ENCODE data around the gene MDN1.
"Not testable (repeated sequence)": the region's sequence is repeated elsewhere in the genome, so short reads cannot be mapped to it uniquely, and the experiment has no call there.

Gene MDN1

DNA sequence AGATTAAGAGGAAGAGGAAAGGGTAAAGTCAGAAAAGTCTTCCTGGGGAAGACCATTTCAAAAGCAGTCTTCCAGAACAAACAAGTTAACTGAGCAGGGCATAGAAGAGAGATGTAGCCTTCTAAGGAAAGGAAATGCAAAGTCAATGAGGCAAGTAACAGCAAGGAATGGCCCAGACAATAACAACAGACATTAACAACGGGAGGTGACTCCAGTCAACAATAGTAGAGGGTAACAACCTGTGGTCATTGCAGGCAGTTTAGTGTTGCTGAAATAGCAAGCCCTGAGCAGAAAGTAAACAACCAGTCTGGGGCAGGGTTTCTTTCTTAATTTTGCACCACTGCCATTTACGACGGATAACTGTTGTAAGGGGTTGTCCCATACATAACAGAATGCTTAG, 2.1 kb downstream of the MDN1 start:
- DNase-seq: no peak

DNA sequence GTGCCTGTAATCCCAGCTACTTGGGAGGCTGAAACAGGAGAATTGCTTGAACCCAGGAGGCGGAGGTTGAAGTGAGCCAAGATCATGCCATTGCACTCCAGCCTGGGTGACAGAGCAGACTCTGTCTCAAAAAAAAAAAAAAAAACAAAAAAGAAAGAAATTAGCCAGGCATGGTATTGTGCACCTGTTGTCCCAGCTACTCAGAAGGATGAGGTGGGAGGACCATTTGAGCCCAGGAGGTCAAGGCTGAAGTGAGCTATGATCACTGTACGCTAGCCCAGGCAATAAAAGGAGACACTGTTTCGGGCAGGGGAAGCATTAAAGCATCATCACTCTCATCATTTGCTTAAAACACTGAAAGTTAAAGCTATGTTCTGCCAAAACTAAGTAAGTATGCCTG, 6.2 kb downstream of the MDN1 start:
- not testable (repeated sequence) for DNase-seq

DNA sequence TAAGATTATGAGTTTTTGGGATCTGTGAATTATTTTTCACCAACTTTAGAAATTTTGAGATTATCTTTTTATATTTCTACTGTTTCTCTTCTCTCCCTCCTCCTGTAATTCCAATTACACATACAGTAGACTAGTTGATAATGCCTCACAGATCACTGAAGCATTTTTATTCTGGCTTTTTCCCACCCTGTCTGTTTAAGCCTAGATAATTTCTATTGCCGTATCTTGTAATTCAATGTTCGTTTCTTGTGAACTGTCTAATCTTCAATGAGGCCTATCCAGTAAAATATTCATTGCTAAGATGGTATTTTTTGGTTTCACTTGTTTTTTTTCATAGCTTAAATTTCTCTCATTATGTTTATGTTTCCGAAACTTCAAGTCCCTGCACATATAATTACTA, 12.0 kb downstream of the MDN1 start:
- no peak for DNase-seq

DNA sequence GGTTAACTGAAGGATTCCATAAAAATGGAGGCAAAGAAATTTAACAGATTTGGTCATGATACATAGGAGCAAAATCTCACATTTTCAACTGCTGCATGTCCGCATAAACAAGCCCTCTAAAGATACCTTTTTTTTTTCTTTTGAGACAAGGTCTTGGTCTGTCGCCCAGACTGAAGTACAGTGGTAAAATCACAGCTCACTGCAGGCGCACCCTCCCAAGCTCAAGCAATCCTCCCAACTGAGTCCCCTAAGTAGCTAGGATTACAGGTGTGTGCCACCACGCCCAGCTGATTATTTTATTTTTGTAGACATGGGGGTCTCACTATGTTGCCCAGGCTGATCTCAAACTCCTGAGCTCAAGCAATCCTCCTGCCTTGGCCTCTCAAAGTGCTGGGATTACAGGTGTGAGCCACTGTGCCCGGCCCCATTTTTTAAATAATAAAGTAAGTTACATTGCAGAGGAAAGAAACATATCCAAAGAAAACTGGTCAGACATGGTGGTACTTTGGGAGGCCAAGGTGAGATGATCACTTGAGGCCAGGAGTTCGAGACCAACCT, 13.7 kb downstream of the MDN1 start:
- DNase-seq: no peak

DNA sequence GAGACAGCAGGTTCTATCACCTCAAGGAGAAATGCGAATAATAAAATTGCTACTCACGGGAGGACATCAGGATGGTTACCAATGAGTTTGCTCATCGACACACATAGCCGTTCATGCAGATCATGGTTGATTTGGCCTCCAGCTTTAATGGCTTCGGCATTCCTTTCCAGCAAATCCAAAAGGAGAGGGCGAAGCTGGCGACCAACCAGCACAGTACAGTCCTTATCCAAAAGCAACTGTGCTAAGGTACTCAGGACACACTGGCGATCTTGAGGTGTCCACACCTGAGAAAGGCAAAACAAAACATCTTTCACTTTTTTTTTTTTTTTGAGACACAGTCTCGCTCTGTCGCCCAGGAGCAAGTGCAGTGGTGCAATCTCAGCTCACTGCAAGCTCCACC, 16.3 kb downstream of the MDN1 start:
- DNase-seq: no peak

DNA sequence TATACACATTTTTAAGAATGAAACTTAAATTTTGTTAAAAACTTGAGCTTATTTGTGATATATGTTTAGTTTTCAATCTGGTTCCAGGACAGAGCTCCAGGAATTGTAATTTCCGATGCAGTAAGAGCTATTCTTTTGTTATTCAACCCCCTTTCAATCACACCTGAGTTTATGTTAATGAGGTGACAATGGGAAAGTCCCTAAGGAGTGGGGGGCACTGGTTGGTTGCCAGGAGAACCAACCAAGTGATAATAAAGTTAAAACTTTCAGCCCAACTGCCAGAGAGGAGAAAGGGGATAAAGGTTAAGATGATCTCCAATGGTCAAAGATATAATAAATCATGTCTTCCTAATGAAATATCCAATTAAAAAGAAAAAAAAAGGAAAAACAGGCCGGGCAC, 19.8 kb downstream of the MDN1 start:
- DNase-seq: no peak

DNA sequence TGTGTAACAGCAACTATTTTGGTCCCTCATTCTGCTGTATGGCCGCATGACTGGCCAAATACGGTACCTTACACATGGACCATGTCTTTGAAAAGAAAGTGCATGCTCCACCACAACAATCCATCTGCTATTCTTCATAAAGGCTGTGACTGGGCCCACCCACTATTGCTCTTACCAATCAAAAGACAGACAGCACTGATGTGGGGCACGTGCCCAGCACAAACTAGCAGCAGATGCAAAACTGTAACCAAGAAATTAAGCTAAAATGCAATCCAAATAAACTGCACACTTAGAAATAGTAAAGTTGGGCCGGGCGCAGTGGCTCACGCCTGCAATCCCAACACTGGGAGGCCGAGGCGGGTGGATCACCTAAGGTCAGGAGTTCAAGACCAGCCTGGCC, 20.5 kb downstream of the MDN1 start:
- DNase-seq: no peak

DNA sequence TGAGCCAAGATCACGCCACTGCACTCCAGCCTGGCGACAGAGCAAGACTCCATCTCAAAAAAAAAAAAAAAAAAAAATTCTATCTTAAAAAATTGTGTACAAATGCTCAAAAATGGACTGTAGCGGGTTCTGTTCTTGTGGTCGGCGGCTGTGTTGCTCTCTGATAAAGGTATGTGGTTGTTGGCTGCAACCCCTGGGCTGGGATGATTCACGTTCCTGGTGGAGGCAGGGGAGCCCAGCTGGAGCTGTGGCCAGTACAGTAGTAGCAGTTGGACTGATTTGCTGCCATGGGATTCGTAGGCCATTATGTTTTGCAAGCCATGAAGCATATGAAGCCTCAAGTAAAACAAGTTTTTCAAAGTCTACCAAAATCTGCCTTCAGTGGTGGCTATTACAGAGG, 22.3 kb downstream of the MDN1 start:
- DNase-seq: no peak

DNA sequence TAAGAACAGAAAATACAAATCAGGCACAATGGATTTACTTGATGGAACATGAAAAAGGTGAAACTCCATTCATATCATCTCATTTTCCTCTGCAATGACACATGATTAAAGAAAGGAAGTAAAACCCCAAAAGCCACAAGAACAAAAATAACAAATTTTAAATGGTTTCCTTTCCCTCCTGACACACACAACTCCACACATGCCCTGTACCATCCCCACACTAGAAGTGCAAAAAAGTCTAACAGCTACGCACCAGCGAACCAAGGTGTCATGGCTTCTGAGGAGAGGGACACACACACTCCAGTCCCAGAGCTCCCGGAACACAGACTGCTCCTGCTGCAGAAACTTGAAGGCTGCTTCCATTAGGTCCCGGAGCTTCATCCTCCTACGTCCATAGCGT, 25.3 kb downstream of the MDN1 start:
- no peak for DNase-seq

DNA sequence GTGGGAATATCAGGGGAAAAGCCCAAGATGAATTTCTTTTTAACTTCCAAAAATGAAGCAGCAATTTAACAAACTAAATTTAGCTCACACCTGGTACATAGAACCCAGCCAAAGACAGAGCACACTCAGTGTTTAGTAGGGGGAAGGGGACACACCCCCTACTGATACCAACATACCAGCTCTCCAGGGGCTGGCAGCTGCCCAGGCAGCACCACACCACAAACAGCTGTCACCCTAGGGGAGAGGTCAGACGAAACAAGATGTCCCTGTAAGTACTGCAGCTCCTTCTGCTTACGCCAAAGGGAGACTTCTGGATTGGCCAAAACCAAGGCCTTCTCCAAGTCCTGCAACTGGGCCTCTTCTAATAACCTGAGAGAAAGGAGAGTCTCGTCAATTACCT, 26.0 kb downstream of the MDN1 start:
- DNase-seq: no peak

DNA sequence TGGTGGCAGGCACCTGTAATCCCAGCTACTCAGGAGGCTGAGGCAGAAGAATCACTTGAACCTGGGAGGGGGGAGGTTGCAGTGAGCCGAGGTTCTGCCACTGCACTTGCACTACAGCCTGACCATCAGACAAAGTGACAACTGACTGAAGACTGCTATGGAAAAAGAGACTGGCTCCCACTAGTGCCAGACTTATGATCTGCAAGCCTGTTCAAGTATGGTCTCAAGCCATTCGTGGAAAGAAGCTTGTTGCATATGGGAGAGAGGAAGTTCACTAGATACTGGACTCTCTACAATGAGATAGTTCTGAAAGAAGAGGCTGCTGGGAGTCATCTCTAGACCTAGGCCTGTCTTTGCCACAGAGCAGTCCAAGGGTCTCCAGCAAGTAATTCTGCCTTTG, 26.7 kb downstream of the MDN1 start:
- no peak for DNase-seq

DNA sequence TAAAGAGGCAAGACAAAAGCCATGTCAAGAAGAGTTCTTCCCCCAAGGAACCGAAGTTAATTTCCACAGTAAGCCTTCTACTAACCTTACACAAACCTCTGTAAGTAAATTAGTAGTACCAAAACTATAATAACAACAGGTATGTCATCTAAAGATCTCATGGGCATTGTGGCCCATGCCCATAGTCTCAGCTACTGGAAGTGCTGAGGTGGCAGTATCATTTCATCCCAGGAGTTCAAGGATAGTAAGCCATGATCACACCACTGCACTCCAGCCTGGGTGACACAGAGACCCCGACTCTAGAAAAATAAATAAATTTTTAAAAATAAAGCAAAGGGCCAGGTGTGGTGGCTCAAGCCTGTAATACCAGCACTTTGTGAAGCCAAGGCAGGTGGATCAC, 29.2 kb downstream of the MDN1 start:
- no peak for DNase-seq

DNA sequence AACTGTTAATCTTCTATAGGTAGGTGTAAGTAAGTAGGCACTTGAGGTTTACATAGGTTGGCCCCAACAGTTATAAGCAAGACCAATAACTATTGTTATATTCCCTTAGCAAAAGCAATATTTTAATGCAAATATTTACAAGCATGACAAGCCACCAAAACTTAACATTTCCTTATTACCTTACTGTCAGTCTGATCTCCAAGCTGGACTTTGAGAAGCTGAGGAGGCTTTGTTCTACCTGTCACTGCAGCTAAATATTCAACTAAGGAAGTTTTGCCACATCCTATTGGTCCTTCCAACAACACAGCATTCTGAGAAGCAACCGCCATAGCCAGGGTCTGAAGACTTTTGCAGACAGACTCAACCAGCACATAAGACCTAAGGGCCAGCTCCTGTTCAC, 29.6 kb downstream of the MDN1 start:
- DNase-seq: no peak

DNA sequence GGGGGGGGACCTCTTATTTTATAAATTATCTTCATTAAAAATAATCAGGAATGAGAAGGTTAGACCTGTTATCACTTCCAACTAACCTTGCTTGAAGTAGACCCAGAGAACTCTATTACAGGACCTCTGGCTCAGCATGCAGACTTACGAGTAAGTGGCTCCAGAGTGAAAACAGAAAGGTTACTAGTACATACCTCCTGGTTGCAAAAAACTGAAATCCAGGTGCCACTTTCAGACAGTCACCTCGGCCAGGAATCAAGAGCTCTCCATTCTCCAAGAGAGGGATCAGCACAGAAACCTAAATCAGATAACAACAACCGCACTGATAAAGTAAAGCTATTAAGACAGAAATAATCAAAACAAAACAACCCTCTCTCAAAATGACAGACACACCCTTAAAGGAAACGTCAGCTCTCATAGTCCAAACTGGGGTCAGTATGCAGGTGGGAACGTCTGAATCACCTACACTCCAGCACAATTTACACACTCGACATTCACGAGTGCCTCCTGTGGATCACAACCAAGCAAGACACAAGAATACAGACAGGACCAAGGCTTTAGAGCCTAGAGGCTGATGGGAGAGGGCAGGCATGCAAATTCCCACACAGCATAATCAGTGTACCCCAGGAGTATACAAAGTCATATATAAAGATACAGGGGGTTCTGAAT, 31.8 kb downstream of the MDN1 start:
- DNase-seq: no peak

DNA sequence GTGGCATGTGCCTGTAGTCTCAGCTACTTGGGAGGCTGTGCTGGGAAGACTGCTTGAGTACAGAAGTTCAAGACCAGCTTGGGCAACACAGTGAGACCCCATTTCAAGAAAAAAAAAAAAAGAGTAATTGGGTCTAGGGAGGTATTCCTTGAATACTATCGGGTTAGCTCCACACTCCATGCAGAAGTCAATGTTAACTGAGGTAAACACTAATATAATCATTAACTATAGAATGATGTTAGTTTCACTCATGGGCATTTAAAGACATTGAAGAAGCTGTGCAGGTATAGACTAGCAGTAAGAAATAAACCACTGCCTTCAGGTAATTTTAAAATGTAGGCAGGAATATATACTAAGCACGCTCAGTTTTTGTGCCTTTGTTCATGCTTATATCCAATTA, 32.6 kb downstream of the MDN1 start:
- DNase-seq: no peak

DNA sequence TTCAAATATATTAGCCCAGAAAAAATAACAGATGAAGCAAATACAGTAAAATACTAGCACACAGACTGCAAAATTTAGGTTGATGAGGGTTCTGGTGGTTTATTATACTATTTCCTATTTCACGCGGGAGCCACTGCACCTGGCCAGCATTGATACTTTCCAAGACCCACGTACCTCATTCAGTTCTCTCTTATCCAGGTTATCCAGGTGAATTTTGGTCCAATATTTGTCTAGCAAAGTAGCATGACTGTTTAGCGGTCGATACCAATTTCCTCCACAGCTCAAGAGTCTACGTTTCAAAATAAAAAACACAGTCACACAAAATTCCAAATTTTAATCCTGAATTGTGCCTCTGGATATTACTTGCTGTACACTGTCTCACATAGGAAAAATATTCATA, 34.8 kb downstream of the MDN1 start:
- DNase-seq: no peak

DNA sequence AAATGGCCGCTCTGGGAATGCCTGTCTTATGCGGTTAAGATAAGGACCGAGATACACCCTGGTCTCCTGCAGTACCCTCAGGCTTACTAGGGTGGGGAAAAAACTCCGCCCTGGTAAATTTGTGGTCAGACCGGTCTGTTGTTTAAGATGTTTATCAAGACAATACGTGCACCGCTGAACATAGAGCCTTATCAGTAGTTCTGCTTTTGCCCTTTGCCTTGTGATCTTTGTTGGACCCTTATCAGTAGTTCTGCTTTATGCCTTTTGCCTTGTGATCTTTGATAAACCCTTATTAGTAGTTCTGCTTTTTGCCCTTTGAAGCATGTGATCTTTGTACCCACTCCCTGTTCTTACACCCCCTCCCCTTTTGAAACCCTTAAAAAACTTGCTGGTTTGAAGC, 36.3 kb downstream of the MDN1 start:
- not testable (repeated sequence) for DNase-seq

DNA sequence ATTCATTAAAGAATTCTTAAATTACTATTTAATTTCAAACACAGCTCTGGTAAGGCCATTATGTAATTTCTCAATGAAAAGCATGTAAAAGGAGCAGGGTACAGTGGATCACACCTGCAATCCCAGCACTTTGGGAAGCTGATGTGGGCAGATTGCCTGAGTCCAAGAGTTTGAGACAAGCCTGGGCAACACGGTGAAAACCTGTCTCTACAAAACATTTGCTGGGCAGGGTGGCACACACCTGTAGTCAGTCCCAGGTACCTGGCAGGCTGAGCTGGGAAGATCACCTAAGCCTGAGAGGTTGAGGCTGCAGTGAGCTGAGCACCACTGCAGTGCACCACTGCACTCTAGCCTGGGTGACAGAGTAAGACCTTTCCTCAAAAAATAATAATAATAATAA, 37.4 kb downstream of the MDN1 start:
- no peak for DNase-seq

DNA sequence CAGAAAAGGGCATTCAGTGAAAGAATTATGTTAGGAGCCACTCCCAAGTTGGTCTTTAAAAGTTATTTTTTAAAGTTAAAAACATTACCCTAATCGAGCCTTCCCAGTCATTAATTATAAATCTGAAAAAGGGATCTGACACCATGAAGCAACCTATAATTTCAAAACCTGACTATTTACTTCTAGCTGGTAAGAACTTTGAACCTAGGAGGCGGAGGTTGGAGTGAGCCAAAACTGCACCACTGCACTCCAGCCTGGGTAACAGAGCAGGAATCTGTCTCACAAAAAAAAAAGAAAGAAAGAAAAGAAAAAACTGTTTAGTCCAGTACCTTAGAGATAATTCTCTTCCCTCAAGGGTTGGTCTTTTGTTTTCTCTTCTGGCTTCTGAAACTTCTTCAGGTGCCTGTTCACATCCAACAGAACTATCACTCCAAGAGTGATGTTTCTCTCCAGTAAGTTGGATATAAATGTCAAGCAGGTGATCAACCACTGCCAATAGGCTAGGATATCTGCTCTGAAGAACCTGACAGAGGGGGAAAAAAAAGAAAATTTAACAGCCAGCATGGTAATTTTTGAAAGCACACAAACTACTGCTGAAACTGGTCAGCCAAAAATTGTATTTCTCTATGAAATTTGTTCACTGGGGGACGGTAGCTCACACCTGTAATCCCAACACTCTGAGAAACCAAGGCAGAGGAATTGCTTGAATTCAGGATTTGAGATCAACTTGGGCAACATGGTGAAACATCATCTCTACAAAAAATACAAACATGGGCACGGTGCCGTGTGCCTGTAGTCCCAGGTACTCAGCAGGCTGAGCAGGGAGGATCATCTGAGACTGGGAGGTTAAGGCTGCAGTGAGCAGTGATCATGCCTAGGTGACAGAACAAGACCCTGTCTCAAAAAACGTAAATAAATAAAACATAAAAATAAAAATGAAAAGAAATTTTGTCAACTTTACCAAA, 38.2 kb downstream of the MDN1 start:
- no peak for DNase-seq

DNA sequence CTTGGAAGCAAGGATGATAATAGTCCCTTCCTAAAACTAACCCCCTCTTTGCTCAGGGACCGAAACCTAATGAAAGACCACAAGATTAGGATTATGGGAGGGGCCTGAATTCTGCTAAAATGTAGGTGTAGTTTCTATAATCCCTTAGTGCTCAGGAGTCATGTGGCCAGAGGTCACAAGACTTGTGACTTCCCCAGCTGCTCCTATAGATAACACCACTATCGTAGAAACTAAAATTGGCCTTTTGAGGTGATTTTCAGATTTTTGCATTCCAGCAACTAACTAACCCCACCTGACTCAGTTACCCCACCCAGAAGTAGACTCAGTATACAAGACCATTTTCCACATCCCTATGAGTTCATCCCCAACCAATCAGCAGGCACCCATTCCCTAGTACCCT, 42.1 kb downstream of the MDN1 start:
- DNase-seq: no peak

DNA sequence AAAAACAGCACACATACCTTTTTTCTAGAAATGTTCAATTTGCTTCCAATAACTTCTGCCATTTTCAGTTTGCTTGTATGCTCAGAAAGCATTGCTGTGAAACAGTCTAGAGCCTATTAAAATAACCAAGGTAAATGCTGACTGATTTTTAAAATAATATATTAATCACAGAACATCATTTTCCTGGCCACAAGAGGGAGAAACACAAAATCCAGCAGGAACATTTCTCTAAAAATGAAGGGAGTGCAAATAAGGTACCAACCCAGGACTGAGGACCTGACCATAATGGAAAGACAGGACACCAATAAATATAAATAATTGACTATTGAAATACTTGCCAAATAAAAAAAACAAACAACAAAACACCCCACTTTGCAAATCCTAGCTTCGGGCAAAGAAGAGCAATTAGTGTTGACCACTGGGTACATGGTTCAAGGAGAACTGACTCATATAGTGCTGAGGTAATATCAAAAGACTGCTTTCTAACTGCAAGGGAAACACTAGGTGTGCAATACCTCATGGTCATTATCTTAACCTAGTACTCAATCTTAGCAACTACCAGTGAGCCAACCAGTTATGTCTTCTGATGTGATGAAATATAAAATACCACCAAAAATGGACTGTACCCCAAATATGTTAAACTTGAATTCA, 42.9 kb downstream of the MDN1 start:
- DNase-seq: no peak

DNA sequence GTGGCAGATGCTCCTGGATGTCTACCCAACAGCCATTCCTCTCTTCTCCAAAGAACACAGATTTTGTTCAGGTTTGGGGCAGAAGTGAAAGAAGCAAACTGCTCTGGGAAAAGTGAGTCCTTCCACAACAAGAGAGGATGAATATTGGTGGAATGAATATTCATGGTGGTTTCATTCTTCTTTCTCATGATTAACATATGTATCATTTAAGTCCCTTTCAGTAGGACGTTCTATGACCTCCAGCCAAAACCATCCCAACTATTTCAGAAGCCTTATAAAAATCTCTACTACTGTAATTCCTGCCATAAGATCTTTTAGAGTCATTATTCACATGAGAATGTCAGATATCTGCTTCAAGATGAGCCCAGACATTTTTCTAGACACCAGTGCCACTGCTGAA, 44.4 kb downstream of the MDN1 start:
- DNase-seq: no peak

DNA sequence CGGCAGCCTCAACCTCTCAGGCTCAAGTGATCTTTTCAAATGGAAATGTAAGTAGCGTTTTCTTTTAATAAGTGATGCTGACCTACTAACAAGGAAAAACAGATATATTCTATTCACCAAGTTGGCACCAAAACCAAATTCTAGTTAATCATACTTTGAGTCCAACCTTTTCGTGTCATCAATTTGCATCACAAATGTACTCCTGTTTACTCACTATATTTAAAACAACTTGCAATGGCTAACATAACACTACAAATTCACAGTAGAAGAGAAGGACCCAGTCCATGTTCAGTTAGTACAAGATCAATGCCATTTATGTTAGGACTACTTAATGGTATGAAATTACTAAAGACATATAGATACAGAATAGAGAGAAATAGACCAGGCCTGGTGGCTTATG, 50.0 kb downstream of the MDN1 start:
- no peak for DNase-seq

DNA sequence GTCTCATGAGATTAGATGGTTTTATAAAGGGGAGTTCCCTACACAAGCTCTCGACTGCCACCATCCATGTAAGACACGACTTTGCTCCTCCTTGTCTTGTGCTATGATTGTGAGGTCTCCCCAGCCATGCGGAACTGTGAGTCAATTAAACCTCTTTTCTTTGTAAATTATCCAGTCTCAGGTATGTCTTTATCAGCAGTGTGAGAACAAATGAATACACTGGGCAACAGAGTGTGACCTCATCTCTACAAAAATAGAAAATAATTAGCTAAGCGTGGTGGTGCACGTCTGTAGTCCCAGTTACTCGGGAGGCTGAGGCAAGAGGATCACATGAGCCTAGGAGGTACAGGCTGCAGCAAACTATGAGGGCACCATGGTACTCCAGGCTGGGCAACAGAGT, 51.3 kb downstream of the MDN1 start:
- DNase-seq: no peak
